ENCODE measurements around the gene LIG4.
A peak's percentile ranks its signal among the peaks of the same experiment; 100 is the strongest.

The LIG4 gene

DNA sequence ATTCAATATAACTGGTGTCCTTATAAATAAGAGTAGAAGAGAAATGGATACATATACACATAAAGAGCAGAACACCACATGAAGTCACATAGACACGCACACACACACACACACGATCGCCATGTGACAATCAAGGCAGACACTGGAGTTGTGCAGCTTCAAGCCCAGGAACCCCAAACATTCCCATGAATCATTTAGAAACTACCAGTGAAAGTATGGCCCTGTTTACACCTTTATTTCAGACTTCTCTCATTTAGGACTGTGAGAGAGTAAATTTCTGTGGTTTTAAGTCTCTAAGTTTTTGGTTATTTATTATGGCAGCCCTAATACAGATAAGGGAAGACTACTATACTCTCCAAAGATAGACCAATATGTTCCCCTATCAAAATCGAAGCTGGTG is 33.8 kb upstream of the LIG4 start:
- Histone ChIP-seq H2AFZ (ENCODE audit: low read depth, low read length, severe bottlenecking) (no peak overlapping the region), H4K20me1 (ENCODE audit: low read depth, low read length) (no peaks in the 10 kb centered on the region), H3F3A (ENCODE audit: insufficient read depth) (no peaks in the 10 kb centered on the region), H3K79me2 (ENCODE audit: insufficient read depth, low read length) (no peaks in the 10 kb centered on the region), H3K4me2 (ENCODE audit: low read depth, low read length, poor library complexity, severe bottlenecking) (no peak overlapping the region), H3K9me3 (ENCODE audit: insufficient read depth, low read length) (no peaks in the 10 kb centered on the region), H3K4me3 (ENCODE audit: insufficient read depth, low read length, poor library complexity, severe bottlenecking) (no peak overlapping the region), H3K27ac (ENCODE audit: low read depth, low read length) (no peak overlapping the region), H3K27me3 (ENCODE audit: low read length) (no peaks in the 10 kb centered on the region), H3K9me2 (replicated peaks; ENCODE audit: insufficient read depth, low read length) (no peaks in the 10 kb centered on the region), H3K36me3 (ENCODE audit: low read length) (no peaks in the 10 kb centered on the region), H3K9ac (ENCODE audit: low read length) (no peak overlapping the region)
- TF ChIP-seq EZH2phosphoT487 (conservative IDR thresholded peaks at IDR 0.05; ENCODE audit: low read length) (no peak), CTCF (IDR thresholded peaks at IDR 0.05; ENCODE audit: insufficient read depth, low read length, poor library complexity, severe bottlenecking) (no peak)

GRCh38 chr13:108230377-108230776 is 15.0 kb upstream of the LIG4 start:
- Histone ChIP-seq H3K27me3 (ENCODE audit: low read length) (no peaks in the 10 kb centered on the region), H3K9ac (ENCODE audit: low read length) (no peak overlapping the region), H3K9me3 (ENCODE audit: insufficient read depth, low read length) (no peaks in the 10 kb centered on the region), H3K4me2 (ENCODE audit: low read depth, low read length, poor library complexity, severe bottlenecking) (no peak overlapping the region), H3K4me3 (ENCODE audit: insufficient read depth, low read length, poor library complexity, severe bottlenecking) (no peak overlapping the region), H2AFZ (ENCODE audit: low read depth, low read length, severe bottlenecking) (no peak overlapping the region), H3K36me3 (ENCODE audit: low read length) (peaks cover 2% of the 10 kb centered on the region; the same call in 1 of the 2 replicates), H3K79me2 (ENCODE audit: insufficient read depth, low read length) (peaks cover 24% of the 10 kb centered on the region), H3K27ac (ENCODE audit: low read depth, low read length) (no peak overlapping the region), H3K9me2 (replicated peaks; ENCODE audit: insufficient read depth, low read length) (no peaks in the 10 kb centered on the region), H4K20me1 (ENCODE audit: low read depth, low read length) (0 out of 2 replicates have a peak, but pooled peaks cover 1% of the 10 kb centered on the region), H3F3A (ENCODE audit: insufficient read depth) (no peaks in the 10 kb centered on the region)
- no peak for TF ChIP-seq EZH2phosphoT487 (conservative IDR thresholded peaks at IDR 0.05; ENCODE audit: low read length)
- TF ChIP-seq CTCF (IDR thresholded peaks at IDR 0.05; ENCODE audit: insufficient read depth, low read length, poor library complexity, severe bottlenecking) = no peak

DNA sequence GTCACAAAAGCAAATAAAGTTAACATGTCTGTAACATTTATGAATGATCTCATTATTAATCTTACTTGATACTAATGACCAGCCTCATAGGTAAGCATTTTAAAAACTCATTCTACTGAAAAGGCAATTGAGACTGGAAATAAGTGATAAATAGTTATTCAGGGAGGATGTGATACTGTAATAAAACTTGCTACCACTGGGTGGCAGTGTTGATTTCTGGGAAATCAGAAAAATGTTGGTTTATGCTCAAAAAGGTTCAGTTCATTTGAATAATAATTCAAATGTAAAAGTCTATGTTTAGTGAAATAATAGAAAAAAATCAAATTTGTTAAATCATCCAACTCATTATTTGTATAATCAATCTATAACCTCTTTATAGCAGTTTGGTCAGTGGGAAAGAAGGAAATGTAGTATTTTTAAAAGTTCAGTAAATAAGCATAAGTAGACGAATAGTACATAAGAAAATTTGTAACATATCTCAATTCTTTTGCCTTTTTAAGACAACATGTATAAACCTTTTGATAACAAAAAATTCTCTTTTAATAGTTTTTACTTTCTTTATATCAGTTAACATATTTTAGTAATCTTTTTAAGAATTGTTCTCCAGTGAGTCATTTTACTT is 12.4 kb upstream of the LIG4 start:
- H3K9me3 ChIP-seq (ENCODE audit: insufficient read depth, low read length) = no peaks in the 10 kb centered on the region
- no peaks in the 10 kb centered on the region for H3F3A ChIP-seq (ENCODE audit: insufficient read depth)
- TF ChIP-seq CTCF (IDR thresholded peaks at IDR 0.05; ENCODE audit: insufficient read depth, low read length, poor library complexity, severe bottlenecking) (peak; percentile 66), EZH2phosphoT487 (conservative IDR thresholded peaks at IDR 0.05; ENCODE audit: low read length) (no peak)
- no peak overlapping the region for H3K27ac ChIP-seq (ENCODE audit: low read depth, low read length)
- H3K4me3 ChIP-seq (ENCODE audit: insufficient read depth, low read length, poor library complexity, severe bottlenecking) = no peak overlapping the region
- H3K36me3 ChIP-seq (ENCODE audit: low read length) = peaks cover 2% of the 10 kb centered on the region; the same call in 1 of the 2 replicates
- no peaks in the 10 kb centered on the region for H3K27me3 ChIP-seq (ENCODE audit: low read length)
- H4K20me1 ChIP-seq (ENCODE audit: low read depth, low read length) = peaks cover 14% of the 10 kb centered on the region
- no peaks in the 10 kb centered on the region for H3K9me2 ChIP-seq (replicated peaks; ENCODE audit: insufficient read depth, low read length)
- H2AFZ ChIP-seq (ENCODE audit: low read depth, low read length, severe bottlenecking) = no peak overlapping the region
- H3K79me2 ChIP-seq (ENCODE audit: insufficient read depth, low read length) = peaks cover 43% of the 10 kb centered on the region
- H3K4me2 ChIP-seq (ENCODE audit: low read depth, low read length, poor library complexity, severe bottlenecking) = no peak overlapping the region
- no peak overlapping the region for H3K9ac ChIP-seq (ENCODE audit: low read length)
